OCI-LY7 (cell line): ENCODE measurements around the gene CRMP1. TPM values are rescaled to one million over a fixed set of nuclear protein-coding genes. Genes with fewer than 3 reads are reported as not detected.

Experiments
- BruUV-seq: library from RNA; stranded (reverse); fragments of 400-500 nt; replicated peaks from 2 replicates; lab custom pipeline; 2021; lab: Mats Ljungman, UMichigan
- CTCF ChIA-PET: fragments of 300-600 bp; sonication (Branson Sonifier 250); formaldehyde crosslinking; loops from one replicate; lab custom pipeline; 2022; ENCODE audit warnings: antibody characterized with exemption; ENCODE audit not compliant: unreplicated experiment; lab: Charles Lee
- POLR2A ChIA-PET: fragments of 300-600 bp; sonication (Branson Sonifier 250); formaldehyde crosslinking; loops from one replicate; lab custom pipeline; 2022; ENCODE audit warnings: antibody characterized with exemption; lab: Charles Lee
- DNase-seq: peaks from one replicate; pipeline ENCODE4 v3.0.0-alpha.2; 2015; ENCODE audit warnings: low spot score
- H2AFZ ChIP-seq: fragments of 200-600 bp; sonication (generic), shearing (Covaris generic); 2 replicates; pipeline ENCODE4 v1.6.1; 2014; ENCODE audit warnings: mild to moderate bottlenecking, antibody characterized with exemption, low read length, moderate library complexity
- H3K27ac ChIP-seq: fragments of 200-600 bp; sonication (generic); 2 replicates; pipeline ENCODE4 v1.5.1; 2014; ENCODE audit warnings: mixed run types, low read depth, mild to moderate bottlenecking, moderate library complexity, low read length, inconsistent platforms; ENCODE audit not compliant: poor library complexity, severe bottlenecking
- H3K36me3 ChIP-seq: fragments of 200-600 bp; sonication (generic); 2 replicates; pipeline ENCODE4 v1.6.1; 2014; ENCODE audit warnings: mild to moderate bottlenecking, antibody characterized with exemption, low read length, moderate library complexity, mixed read lengths; ENCODE audit not compliant: insufficient read depth
- H3K4me1 ChIP-seq: fragments of 200-600 bp; sonication (generic); 2 replicates; pipeline ENCODE4 v1.5.1; 2014; ENCODE audit warnings: mild to moderate bottlenecking, low read length; ENCODE audit not compliant: insufficient read depth, poor library complexity, severe bottlenecking
- H3K4me2 ChIP-seq: fragments of 200-600 bp; sonication (generic); 2 replicates; pipeline ENCODE4 v1.6.1; 2014; ENCODE audit warnings: mild to moderate bottlenecking, low read length
- H3K4me3 ChIP-seq: fragments of 200-600 bp; sonication (generic); 2 replicates; pipeline ENCODE4 v1.5.1; 2014; ENCODE audit warnings: mild to moderate bottlenecking, low read depth, low read length; ENCODE audit not compliant: poor library complexity, severe bottlenecking
- H3K79me2 ChIP-seq: fragments of 200-600 bp; sonication (generic); 2 replicates; pipeline ENCODE4 v1.6.1; 2016; ENCODE audit warnings: low read depth, mild to moderate bottlenecking, low read length, moderate library complexity, mixed read lengths; ENCODE audit not compliant: insufficient read depth
- H3K9me2 ChIP-seq: fragments of 200-600 bp; sonication (generic); 2 replicates; pipeline ENCODE4 v1.6.1; 2016; ENCODE audit warnings: mild to moderate bottlenecking, low read length, mixed read lengths; ENCODE audit not compliant: insufficient read depth
- H3K9me3 ChIP-seq: fragments of 200-600 bp; sonication (generic); 2 replicates; pipeline ENCODE4 v1.6.1; 2014; ENCODE audit warnings: mild to moderate bottlenecking, mixed run types, low read length, mixed read lengths
- H4K20me1 ChIP-seq: fragments of 200-600 bp; sonication (generic); 2 replicates; pipeline ENCODE4 v1.6.1; 2014; ENCODE audit warnings: mild to moderate bottlenecking, antibody characterized with exemption, low read length, moderate library complexity, mixed read lengths; ENCODE audit not compliant: insufficient read depth
- CTCF ChIP-seq: fragments of 200-600 bp; sonication (generic); conservative IDR thresholded peaks from 2 replicates; pipeline ENCODE4 v1.5.1; 2014; ENCODE audit warnings: mild to moderate bottlenecking, antibody characterized with exemption, low read length, moderate library complexity, mixed read lengths
- EZH2phosphoT487 ChIP-seq: fragments of 200-600 bp; sonication (generic); IDR thresholded peaks from 2 replicates; pipeline ENCODE4 v1.6.1; 2018; ENCODE audit warnings: low read depth, borderline replicate concordance, mild to moderate bottlenecking, mixed run types, antibody characterized with exemption, low read length, moderate library complexity, mixed read lengths
- intact Hi-C: fragments of 100-400 bp; cut with micrococcal nuclease; formaldehyde crosslinking; loops from one replicate; pipeline ENCODE4 v1.10.0; 2022; ENCODE audit not compliant: unreplicated experiment
- total RNA-seq, 2 experiments: library from RNA; depleted of rRNA in 1 of 2; stranded (reverse); fragments of >200 nt in 1 of 2; shearing (Covaris generic) in 1 of 2; gene quantifications; 2 replicates each; pipeline ENCODE4 v1.2.3, GENCODE V29; 2014 to 2022

CRMP1 gene
- total RNA-seq, 2 experiments from 2014 or later, result not detected

GRCh38 chr4:5802565-5802964 is 90.3 kb downstream of the CRMP1 start:
- BruUV-seq, result no TSS peak
- ChIA-PET CTCF (no interaction called here), POLR2A (interaction anchor here (0.5 kb wide), 1 partner anchor 16 kb away, joined by 5 read pairs; no protein-coding TSS in a partner anchor)
- no peak for DNase-seq
- no peak overlapping the region for H3K27ac ChIP-seq
- no peaks in the 10 kb centered on the region for H3K36me3 ChIP-seq
- no peaks in the 10 kb centered on the region for H3K79me2 ChIP-seq
- no peak overlapping the region for H3K4me2 ChIP-seq
- intact Hi-C loops, result no loop called here
- TF ChIP-seq CTCF, result no peak
- no peak for TF ChIP-seq EZH2phosphoT487
- no peaks in the 10 kb centered on the region for H4K20me1 ChIP-seq
- H3K9me2 ChIP-seq, result no peaks in the 10 kb centered on the region
- H3K9me3 ChIP-seq, result no peaks in the 10 kb centered on the region
- no peak overlapping the region for H2AFZ ChIP-seq
- no peaks in the 10 kb centered on the region for H3K4me1 ChIP-seq
- H3K4me3 ChIP-seq, result no peak overlapping the region

- H3K9me2 ChIP-seq, result no peaks in the 10 kb centered on the region
- no peaks in the 10 kb centered on the region for H3K79me2 ChIP-seq
- no TSS peak for BruUV-seq
- no peak for DNase-seq
- no peak overlapping the region for H2AFZ ChIP-seq
- H3K4me2 ChIP-seq, result no peak overlapping the region
- intact Hi-C loops, result no loop called here
- TF ChIP-seq EZH2phosphoT487, result no peak
- no peak for TF ChIP-seq CTCF
- CTCF ChIA-PET, result no interaction called here
- POLR2A ChIA-PET, result no interaction called here
- H3K4me1 ChIP-seq, result no peaks in the 10 kb centered on the region
- H3K4me3 ChIP-seq, result no peak overlapping the region
- H4K20me1 ChIP-seq, result no peaks in the 10 kb centered on the region
- H3K9me3 ChIP-seq, result no peaks in the 10 kb centered on the region
- no peak overlapping the region for H3K27ac ChIP-seq
- no peaks in the 10 kb centered on the region for H3K36me3 ChIP-seq
Observed at GRCh38 chr4:5801696-5802095, 91.2 kb downstream of the CRMP1 start.

GRCh38 chr4:5800496-5800895 is 92.4 kb downstream of the CRMP1 start:
- ChIA-PET CTCF (no interaction called here), POLR2A (no interaction called here)
- no peaks in the 10 kb centered on the region for H3K36me3 ChIP-seq
- H3K4me1 ChIP-seq, result no peaks in the 10 kb centered on the region
- no peaks in the 10 kb centered on the region for H3K79me2 ChIP-seq
- no peaks in the 10 kb centered on the region for H3K9me2 ChIP-seq
- H3K9me3 ChIP-seq, result no peaks in the 10 kb centered on the region
- no peak overlapping the region for H2AFZ ChIP-seq
- no TSS peak for BruUV-seq
- no peak overlapping the region for H3K27ac ChIP-seq
- H3K4me2 ChIP-seq, result no peak overlapping the region
- TF ChIP-seq CTCF (no peak), EZH2phosphoT487 (no peak)
- DNase-seq, result no peak
- no peak overlapping the region for H3K4me3 ChIP-seq
- no peaks in the 10 kb centered on the region for H4K20me1 ChIP-seq
- intact Hi-C loops, result no loop called here
